Stimulated activated CD4-positive, alpha-beta T cell treated with anti-CD3 and anti-CD28 coated beads, Interleukin-2, amount 100 ng/mL, for 4 hours (primary cell): ENCODE results near the gene HSPA1L.
A peak's percentile ranks its signal among the peaks of the same experiment; 100 is the strongest.
"Not testable (repeated sequence)": the region's sequence is repeated elsewhere in the genome, so short reads cannot be mapped to it uniquely, and the experiment has no call there.

Experiments
- DNase-seq: peaks from one replicate; pipeline ENCODE4 v3.0.0-alpha.2; 2020; ENCODE audit warnings: low read depth

Gene HSPA1L

GRCh38 chr6:31815025-31815838, at the start of gene HSPA1L, which contains the start of gene HSPA1A:
HSPA1L (minus strand) TSS chr6:31815283; CDS start chr6:31811972, 3,311 bp downstream.
HSPA1A (plus strand) TSS chr6:31815543; CDS start chr6:31815757, 214 bp downstream.
- DNase-seq, result peak; percentile 46

GRCh38 chr6:31864818-31865204, 49.7 kb upstream of the HSPA1L start:
- no peak for DNase-seq

- DNase-seq, result not testable (repeated sequence)
Measured at GRCh38 chr6:31864123-31864562, 49.1 kb upstream of the HSPA1L start.

- peak; percentile 99 for DNase-seq
Measured at GRCh38 chr6:31862344-31863235, 47.5 kb upstream of the HSPA1L start, which contains the start of gene NEU1. NEU1 (minus strand) TSS chr6:31862821; CDS start chr6:31862776, 45 bp downstream.

- no peak for DNase-seq
Measured at GRCh38 chr6:31861919-31862343, 46.8 kb upstream of the HSPA1L start.

- no peak for DNase-seq
Measured at GRCh38 chr6:31861150-31861549, 46.1 kb upstream of the HSPA1L start.

GRCh38 chr6:31860349-31860748, 45.3 kb upstream of the HSPA1L start:
- no peak for DNase-seq

GRCh38 chr6:31859923-31860322, 44.8 kb upstream of the HSPA1L start:
- DNase-seq, result no peak

- no peak for DNase-seq
Measured at GRCh38 chr6:31858707-31859106, 43.6 kb upstream of the HSPA1L start.

GRCh38 chr6:31857774-31858173, 42.7 kb upstream of the HSPA1L start:
- DNase-seq, result not testable (repeated sequence)

- DNase-seq, result not testable (repeated sequence)
Measured at GRCh38 chr6:31851980-31852718, 37.1 kb upstream of the HSPA1L start.

GRCh38 chr6:31851485-31851832, 36.4 kb upstream of the HSPA1L start:
- DNase-seq, result no peak

GRCh38 chr6:31850765-31851484, 35.8 kb upstream of the HSPA1L start:
- DNase-seq, result no peak

- no peak for DNase-seq
Measured at GRCh38 chr6:31847276-31847978, 32.3 kb upstream of the HSPA1L start.

GRCh38 chr6:31844507-31844906, 29.4 kb upstream of the HSPA1L start:
- no peak for DNase-seq

- no peak for DNase-seq
Measured at GRCh38 chr6:31842053-31842452, 27.0 kb upstream of the HSPA1L start.

GRCh38 chr6:31839779-31840126, 24.7 kb upstream of the HSPA1L start:
- not testable (repeated sequence) for DNase-seq

- no peak for DNase-seq
Measured at GRCh38 chr6:31838968-31839367, 23.9 kb upstream of the HSPA1L start.

- DNase-seq, result not testable (repeated sequence)
Measured at GRCh38 chr6:31838114-31838553, 23.1 kb upstream of the HSPA1L start.

- DNase-seq, result no peak
Measured at GRCh38 chr6:31837369-31838113, 22.5 kb upstream of the HSPA1L start.
